ENCODE results near the gene ATP5F1E.

Gene ATP5F1E

DNA sequence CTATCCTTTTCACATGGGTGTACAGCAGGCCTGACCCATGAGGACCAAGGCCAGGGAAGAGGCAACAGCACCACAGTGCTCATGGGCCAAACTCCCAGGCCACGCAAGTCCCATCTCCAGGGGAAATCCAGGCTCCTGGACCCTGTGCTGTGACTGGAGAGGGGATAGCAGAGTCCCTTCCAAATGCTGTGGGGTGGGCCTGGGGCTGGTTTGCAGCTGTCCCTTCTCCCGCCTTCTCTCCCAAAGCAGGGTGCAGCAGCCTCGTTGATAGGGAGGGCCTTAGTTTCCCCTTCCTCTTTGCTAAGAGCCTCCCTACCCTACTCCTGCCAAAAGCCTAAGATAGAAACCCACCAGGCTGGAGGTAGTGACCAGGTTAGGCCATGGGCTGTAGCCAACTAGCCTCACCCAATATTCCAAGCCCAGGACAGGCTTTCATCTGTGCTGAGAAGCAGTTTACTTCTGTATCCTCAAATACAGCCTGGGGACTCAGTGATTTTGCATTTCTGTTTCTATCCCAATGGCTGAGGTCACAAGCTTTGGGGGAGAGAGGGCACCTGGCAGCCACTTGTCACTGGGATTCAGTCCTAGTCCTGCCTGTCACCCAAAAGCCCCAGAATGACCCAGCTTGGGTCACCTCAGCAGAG, 26.5 kb downstream of the ATP5F1E start:
- WGBS: 92% methylated on average over 3 of the region's 3 CpGs
- no peak overlapping the region for H3K9ac ChIP-seq (ENCODE audit: low read depth, low read length)

DNA sequence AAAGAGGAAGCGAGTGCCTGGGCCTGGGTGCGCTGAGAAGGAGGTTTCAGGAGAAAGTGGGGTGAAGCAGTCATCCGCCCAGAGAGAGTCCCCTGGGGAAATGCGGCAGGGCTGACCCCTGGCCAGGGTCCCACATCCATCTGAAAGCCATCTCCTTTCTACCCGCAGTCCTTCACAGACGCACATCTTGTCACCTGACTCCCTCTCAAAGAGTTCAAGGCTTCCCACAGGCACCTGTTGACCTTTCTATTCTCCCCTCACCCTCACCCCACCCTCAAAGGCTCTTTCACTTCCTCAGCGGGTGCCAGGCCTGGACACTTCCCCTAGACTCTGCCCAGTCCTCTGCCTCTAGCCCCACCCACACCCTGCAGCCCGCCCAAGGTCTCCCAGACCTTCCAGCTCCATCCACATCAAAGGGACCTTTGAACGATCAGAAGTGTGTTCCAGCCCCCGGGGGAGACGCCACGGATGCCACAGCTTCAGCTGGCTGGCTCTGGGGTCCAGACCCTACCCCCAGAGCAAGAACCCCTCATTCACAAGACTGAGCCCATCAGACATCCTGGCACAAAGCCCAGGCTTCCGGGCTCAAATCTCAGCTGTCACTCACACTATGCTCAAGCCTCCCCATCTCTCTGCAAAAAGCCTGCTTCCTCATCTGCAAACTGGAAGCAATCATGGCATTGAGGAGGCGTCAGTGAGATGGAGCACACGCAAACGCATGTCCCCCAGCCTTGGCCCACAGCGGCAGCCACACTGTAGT, 27.2 kb downstream of the ATP5F1E start:
- Histone ChIP-seq H3K9ac (ENCODE audit: low read depth, low read length) (no peak overlapping the region), H3K9me3 (ENCODE audit: insufficient read depth, low read depth, low read length) (no peaks in the 10 kb centered on the region), H3K4me3 (ENCODE audit: low read length) (no peak overlapping the region), H3K36me3 (ENCODE audit: insufficient read depth, low read length) (no peaks in the 10 kb centered on the region), H3K27ac (ENCODE audit: low read depth, low read length) (no peak overlapping the region), H3K27me3 (ENCODE audit: insufficient read depth, low read length) (peaks cover 28% of the 10 kb centered on the region), H3K4me1 (ENCODE audit: insufficient read depth, low read length) (no peaks in the 10 kb centered on the region)
- WGBS: 91% methylated on average over 17 of the region's 17 CpGs

More for the DNA sequence above, 26.5 kb downstream of the ATP5F1E start:
- Histone ChIP-seq H3K36me3 (ENCODE audit: insufficient read depth, low read length) (no peaks in the 10 kb centered on the region), H3K4me1 (ENCODE audit: insufficient read depth, low read length) (0 out of 2 replicates have a peak, but pooled peaks cover 4% of the 10 kb centered on the region), H3K27ac (ENCODE audit: low read depth, low read length) (no peak overlapping the region), H3K4me3 (ENCODE audit: low read length) (no peak overlapping the region), H3K27me3 (ENCODE audit: insufficient read depth, low read length) (peaks cover 28% of the 10 kb centered on the region), H3K9me3 (ENCODE audit: insufficient read depth, low read depth, low read length) (no peaks in the 10 kb centered on the region)

DNA sequence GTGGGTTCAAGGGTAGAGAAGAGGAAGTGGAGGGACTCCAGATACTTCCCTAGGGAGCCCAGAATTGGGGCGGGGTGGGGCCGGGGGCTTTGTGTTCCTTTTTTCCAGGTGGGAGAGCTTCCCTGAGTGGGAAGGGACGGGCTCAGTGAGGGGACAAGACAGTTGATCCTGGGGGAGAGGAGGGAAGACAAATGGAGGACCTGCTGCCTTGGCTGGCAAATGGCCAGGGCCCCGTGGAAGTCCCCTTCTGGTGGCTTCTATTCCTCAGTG, 27.7 kb downstream of the ATP5F1E start:
- H3K4me1 ChIP-seq (ENCODE audit: insufficient read depth, low read length): no peaks in the 10 kb centered on the region
- WGBS: 91% methylated on average over 4 of the region's 4 CpGs
- H3K9ac ChIP-seq (ENCODE audit: low read depth, low read length): no peak overlapping the region
- H3K27me3 ChIP-seq (ENCODE audit: insufficient read depth, low read length): peaks cover 28% of the 10 kb centered on the region
- H3K4me3 ChIP-seq (ENCODE audit: low read length): no peak overlapping the region
- H3K9me3 ChIP-seq (ENCODE audit: insufficient read depth, low read depth, low read length): no peaks in the 10 kb centered on the region
- no peaks in the 10 kb centered on the region for H3K36me3 ChIP-seq (ENCODE audit: insufficient read depth, low read length)
- no peak overlapping the region for H3K27ac ChIP-seq (ENCODE audit: low read depth, low read length)

DNA sequence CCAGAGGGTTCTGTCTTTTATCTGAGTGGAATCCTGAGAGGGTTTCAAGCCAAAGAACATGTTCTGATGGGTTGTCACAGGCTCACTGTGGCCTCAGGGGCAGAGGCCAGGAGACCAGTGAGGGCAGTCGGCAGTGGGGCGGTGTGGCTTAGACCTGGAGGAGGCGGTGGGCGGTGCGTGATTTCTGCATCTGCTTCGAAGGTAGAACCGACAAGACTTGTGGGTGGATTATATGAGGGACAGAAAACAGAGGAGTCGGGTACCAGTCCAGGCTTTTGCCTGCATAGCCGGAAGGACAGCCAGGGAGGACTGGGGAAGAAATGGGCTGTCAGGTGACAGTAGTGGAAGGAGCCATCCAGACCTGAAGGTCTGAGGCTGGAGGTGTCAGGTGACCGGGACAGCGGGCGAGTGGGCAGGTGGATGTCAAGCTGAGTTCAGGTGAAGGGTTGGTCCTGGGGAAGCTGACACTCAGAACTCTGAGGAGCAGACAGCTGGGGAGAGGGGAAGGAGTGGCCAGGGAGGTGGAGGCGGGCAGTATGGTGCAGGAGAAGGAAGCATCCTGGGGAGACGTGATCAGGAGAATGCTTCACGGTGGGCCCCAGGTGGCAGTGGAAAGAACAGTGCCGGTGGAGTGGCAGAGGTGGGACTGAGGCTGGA, 28.2 kb downstream of the ATP5F1E start:
- Histone ChIP-seq H3K9ac (ENCODE audit: low read depth, low read length) (no peak overlapping the region), H3K36me3 (ENCODE audit: insufficient read depth, low read length) (no peaks in the 10 kb centered on the region), H3K4me1 (ENCODE audit: insufficient read depth, low read length) (no peaks in the 10 kb centered on the region), H3K27ac (ENCODE audit: low read depth, low read length) (no peak overlapping the region), H3K9me3 (ENCODE audit: insufficient read depth, low read depth, low read length) (no peaks in the 10 kb centered on the region), H3K4me3 (ENCODE audit: low read length) (no peak overlapping the region), H3K27me3 (ENCODE audit: insufficient read depth, low read length) (peaks cover 26% of the 10 kb centered on the region)
- WGBS: 88% methylated on average over 16 of the region's 16 CpGs

DNA sequence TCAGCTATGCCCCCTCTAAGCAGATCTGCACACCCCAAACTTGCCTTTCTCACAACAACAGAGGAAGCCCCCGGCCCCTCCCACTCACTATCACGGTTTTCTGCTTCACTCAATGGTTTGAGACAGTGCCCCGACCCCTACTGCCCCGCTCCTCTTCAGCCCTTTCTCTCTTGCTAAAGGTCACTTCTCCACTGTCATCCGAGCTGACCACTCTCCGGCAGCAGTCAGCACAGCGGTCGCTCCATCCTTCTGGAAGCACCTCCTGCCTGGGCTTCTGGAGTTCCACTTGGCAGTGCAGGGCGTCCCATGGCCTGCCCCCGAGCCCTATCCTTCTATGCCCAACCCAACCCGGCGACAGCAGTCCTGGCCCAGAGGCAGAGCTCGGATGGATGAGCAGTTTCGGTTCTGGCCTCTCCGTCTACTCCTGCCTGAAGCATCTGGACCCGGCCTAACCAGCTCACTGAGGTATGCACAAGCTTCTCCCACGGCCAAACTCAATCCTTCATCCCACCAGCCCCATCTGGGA, 29.2 kb downstream of the ATP5F1E start:
- Histone ChIP-seq H3K4me3 (ENCODE audit: low read length) (no peak overlapping the region), H3K27me3 (ENCODE audit: insufficient read depth, low read length) (peaks cover 17% of the 10 kb centered on the region), H3K9ac (ENCODE audit: low read depth, low read length) (no peak overlapping the region), H3K4me1 (ENCODE audit: insufficient read depth, low read length) (no peaks in the 10 kb centered on the region), H3K9me3 (ENCODE audit: insufficient read depth, low read depth, low read length) (no peaks in the 10 kb centered on the region), H3K36me3 (ENCODE audit: insufficient read depth, low read length) (no peaks in the 10 kb centered on the region), H3K27ac (ENCODE audit: low read depth, low read length) (no peak overlapping the region)
- 90% methylated on average over 17 of the region's 17 CpGs for WGBS

DNA sequence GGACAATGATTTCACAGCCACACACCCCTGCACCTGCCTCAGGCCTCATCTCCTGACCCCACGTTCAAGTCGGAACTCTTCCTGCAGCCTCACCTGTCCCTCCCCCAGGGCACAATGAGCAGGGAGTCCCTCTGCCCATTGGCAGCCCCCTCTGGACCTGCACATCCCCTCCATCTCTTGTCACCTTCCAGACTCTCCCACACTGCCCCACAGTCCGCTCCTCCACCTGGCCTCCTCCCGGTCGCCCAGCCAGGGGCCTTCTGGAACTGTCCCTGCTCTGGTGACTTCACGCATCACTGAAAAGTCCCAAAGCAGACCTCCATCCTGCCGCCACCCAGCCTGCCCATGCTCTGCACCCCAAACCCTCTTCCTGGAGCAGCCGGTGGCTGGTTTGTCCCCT, 29.7 kb downstream of the ATP5F1E start:
- no peaks in the 10 kb centered on the region for H3K9me3 ChIP-seq (ENCODE audit: insufficient read depth, low read depth, low read length)
- H3K4me3 ChIP-seq (ENCODE audit: low read length): no peak overlapping the region
- no peaks in the 10 kb centered on the region for H3K4me1 ChIP-seq (ENCODE audit: insufficient read depth, low read length)
- H3K27me3 ChIP-seq (ENCODE audit: insufficient read depth, low read length): peaks cover 12% of the 10 kb centered on the region
- peaks cover 5% of the 10 kb centered on the region; the same call in 1 of the 2 replicates for H3K36me3 ChIP-seq (ENCODE audit: insufficient read depth, low read length)
- no peak overlapping the region for H3K9ac ChIP-seq (ENCODE audit: low read depth, low read length)
- H3K27ac ChIP-seq (ENCODE audit: low read depth, low read length): no peak overlapping the region
- WGBS: 88% methylated on average over 8 of the region's 8 CpGs

DNA sequence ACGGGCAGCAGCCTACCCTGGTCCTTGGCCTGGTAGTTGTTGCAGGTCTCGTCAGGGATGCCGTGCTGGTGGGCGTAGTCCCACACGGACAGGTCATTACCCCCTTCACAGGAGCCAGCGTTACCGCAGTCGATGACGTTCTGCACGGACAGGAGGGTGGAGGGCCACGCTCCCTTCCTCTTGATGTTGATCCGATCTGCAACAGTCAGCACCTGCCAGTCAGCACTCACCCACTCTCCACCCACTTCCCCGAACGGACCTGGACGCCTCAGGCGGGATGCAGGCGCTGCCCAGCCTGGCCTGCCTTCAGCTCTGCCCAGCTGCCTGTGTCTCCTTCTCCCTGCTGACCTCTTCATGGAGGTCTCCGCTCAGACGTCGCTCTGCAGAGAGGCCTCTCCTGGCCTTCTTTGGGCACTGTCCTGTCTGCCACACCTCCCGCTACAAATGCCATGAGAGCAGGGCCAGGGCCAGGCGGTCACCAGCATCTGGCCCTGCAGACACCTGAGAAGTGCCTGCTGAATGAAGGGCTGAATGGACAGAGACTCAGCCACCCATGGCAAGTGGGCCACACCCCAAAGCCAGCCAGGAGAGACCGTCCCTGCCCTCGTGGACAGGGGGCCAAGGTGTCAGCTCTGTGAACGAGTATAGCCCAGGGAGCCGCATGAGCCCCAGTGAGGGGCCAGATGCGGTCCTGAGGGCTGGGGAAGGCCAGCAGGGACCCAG, 30.5 kb downstream of the ATP5F1E start:
- no peak overlapping the region for H3K27ac ChIP-seq (ENCODE audit: low read depth, low read length)
- peaks cover 12% of the 10 kb centered on the region for H3K36me3 ChIP-seq (ENCODE audit: insufficient read depth, low read length)
- H3K27me3 ChIP-seq (ENCODE audit: insufficient read depth, low read length): peaks cover 8% of the 10 kb centered on the region; the same call in 1 of the 2 replicates
- H3K9ac ChIP-seq (ENCODE audit: low read depth, low read length): no peak overlapping the region
- no peaks in the 10 kb centered on the region for H3K4me1 ChIP-seq (ENCODE audit: insufficient read depth, low read length)
- no peaks in the 10 kb centered on the region for H3K9me3 ChIP-seq (ENCODE audit: insufficient read depth, low read depth, low read length)
- H3K4me3 ChIP-seq (ENCODE audit: low read length): no peak overlapping the region
- 95% methylated on average over 27 of the region's 27 CpGs for WGBS

DNA sequence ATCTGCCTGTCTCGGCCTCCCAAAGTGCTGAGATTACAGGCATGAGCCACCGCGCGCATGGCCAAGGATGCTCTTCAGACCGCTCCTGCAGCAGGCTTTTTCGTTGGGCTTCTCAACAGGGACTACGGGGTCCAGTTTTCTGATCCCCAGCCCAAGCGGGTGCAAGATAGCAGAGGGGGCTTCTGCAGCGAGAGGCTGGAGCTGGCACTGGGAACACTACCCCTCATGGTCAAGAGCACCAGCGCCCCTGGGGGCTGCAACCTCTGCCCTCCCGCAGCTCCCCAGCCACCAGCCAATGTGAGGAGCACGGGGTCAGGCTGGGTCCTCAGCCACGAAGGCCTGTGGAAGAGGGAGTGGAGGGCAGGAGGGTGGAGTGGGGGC, 31.1 kb downstream of the ATP5F1E start:
- Histone ChIP-seq H3K27ac (ENCODE audit: low read depth, low read length) (no peak overlapping the region), H3K9ac (ENCODE audit: low read depth, low read length) (no peak overlapping the region), H3K4me1 (ENCODE audit: insufficient read depth, low read length) (no peaks in the 10 kb centered on the region), H3K4me3 (ENCODE audit: low read length) (no peak overlapping the region), H3K27me3 (ENCODE audit: insufficient read depth, low read length) (peaks cover 3% of the 10 kb centered on the region; the same call in 1 of the 2 replicates), H3K9me3 (ENCODE audit: insufficient read depth, low read depth, low read length) (no peaks in the 10 kb centered on the region), H3K36me3 (ENCODE audit: insufficient read depth, low read length) (peaks cover 17% of the 10 kb centered on the region)
- WGBS: 91% methylated on average over 13 of the region's 13 CpGs

DNA sequence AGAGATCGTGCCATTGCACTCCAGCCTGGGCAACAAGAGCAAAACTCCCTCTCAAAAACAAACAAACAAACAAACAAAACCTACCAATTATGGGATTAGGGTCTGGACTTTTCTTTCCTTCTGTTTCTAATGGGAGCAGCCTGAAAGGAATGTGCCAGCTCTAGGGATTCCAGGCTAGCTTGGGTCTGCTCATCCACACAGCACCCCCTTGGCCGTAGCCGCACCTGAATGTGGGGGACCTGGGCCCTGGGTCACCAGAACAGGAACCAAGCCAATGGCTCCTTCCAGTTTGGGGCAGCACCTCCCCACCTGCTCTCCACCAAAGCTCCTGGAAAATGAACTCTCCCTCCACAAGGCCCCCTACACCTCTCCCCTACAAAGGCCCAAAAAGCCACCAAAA, 31.8 kb downstream of the ATP5F1E start:
- H3K27ac ChIP-seq (ENCODE audit: low read depth, low read length): no peak overlapping the region
- no peaks in the 10 kb centered on the region for H3K4me1 ChIP-seq (ENCODE audit: insufficient read depth, low read length)
- peaks cover 25% of the 10 kb centered on the region for H3K36me3 ChIP-seq (ENCODE audit: insufficient read depth, low read length)
- H3K4me3 ChIP-seq (ENCODE audit: low read length): no peak overlapping the region
- H3K9ac ChIP-seq (ENCODE audit: low read depth, low read length): no peak overlapping the region
- no peaks in the 10 kb centered on the region for H3K27me3 ChIP-seq (ENCODE audit: insufficient read depth, low read length)
- WGBS: 69% methylated on average over 3 of the region's 3 CpGs
- no peaks in the 10 kb centered on the region for H3K9me3 ChIP-seq (ENCODE audit: insufficient read depth, low read depth, low read length)

DNA sequence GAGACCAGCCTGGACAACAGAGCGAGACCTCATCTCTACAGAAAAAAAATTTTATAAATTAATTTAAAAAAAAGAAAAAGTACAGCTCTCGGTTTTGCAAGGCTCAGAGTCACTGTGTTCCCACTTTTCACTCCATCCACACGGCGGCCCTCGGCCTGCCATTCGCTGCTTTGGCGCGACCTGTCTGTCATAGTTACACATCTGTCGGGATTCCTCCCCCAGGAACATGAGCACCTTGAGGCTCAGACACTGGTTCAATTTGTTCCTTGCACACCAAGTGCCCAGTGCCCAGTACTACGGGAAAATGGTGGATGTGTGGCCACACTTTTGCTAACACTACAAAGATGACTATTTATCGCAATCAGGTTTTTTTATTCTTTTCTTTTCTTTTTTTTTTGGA, 33.5 kb downstream of the ATP5F1E start:
- Histone ChIP-seq H3K36me3 (ENCODE audit: insufficient read depth, low read length) (peaks cover 41% of the 10 kb centered on the region), H3K9me3 (ENCODE audit: insufficient read depth, low read depth, low read length) (no peaks in the 10 kb centered on the region)
- WGBS: 90% methylated on average over 10 of the region's 11 CpGs

More for the DNA sequence above, 33.5 kb downstream of the ATP5F1E start:
- Histone ChIP-seq H3K27me3 (ENCODE audit: insufficient read depth, low read length) (no peaks in the 10 kb centered on the region), H3K9ac (ENCODE audit: low read depth, low read length) (no peak overlapping the region), H3K4me3 (ENCODE audit: low read length) (no peak overlapping the region), H3K4me1 (ENCODE audit: insufficient read depth, low read length) (no peaks in the 10 kb centered on the region), H3K27ac (ENCODE audit: low read depth, low read length) (no peak overlapping the region)
